ENCODE results near the gene PRSS37. TPM values are rescaled to one million over a fixed set of nuclear protein-coding genes. Genes with fewer than 3 reads are reported as not detected.

PRSS37 gene
- total RNA-seq (2014; rRNA removed; shearing (Covaris generic)) (not detected in 2 replicates), polyA plus RNA-seq (2016; fragmentation: Nextera tagmentation; extraction: Ambion mirVana) (not detected in 2 replicates)

GRCh38 chr7:141841385-141841784 is at the start of gene PRSS37:
Gene PRSS37 (minus strand): TSS chr7:141841485. CDS start chr7:141841049, 436 bp downstream.
- no peaks in the 10 kb centered on the region for H3K9me2 ChIP-seq (ENCODE audit: insufficient read depth)
- TF ChIP-seq EZH2phosphoT487 (IDR thresholded peaks at IDR 0.05; ENCODE audit: insufficient read depth, low read depth) (no peak), EZH2 (IDR thresholded peaks at IDR 0.05; ENCODE audit: insufficient read depth, poor library complexity, severe bottlenecking) (no peak)
- no peaks in the 10 kb centered on the region for H3K9me3 ChIP-seq (ENCODE audit: low read depth)
- H3K4me1 ChIP-seq (ENCODE audit: insufficient read depth): no peaks in the 10 kb centered on the region
- in situ Hi-C loops (cut with MboI): no loop called here
- H3K27me3 ChIP-seq (replicated peaks; ENCODE audit: insufficient read depth): no peaks in the 10 kb centered on the region
- H3K27ac ChIP-seq: no peak within 1 kb of the TSS
- H3K79me2 ChIP-seq (ENCODE audit: insufficient read depth): no peaks in the 10 kb centered on the region
- H2AFZ ChIP-seq: no peak within 1 kb of the TSS
- DNase-seq: no peak
- no peaks in the 10 kb centered on the region for H3F3A ChIP-seq (ENCODE audit: insufficient read depth)
- no peaks in the 10 kb centered on the region for H3K36me3 ChIP-seq (ENCODE audit: low read depth)
- H3K4me3 ChIP-seq: no peak within 1 kb of the TSS
- H4K20me1 ChIP-seq (ENCODE audit: insufficient read depth): no peaks in the 10 kb centered on the region
- no peak within 1 kb of the TSS for H3K9ac ChIP-seq
- no peak within 1 kb of the TSS for H3K4me2 ChIP-seq (ENCODE audit: unreplicated experiment)

- 63 to 70% methylated on average over 1 of the region's 1 CpG for WGBS, 2 experiments (ENCODE audit: low coverage in 1 of 2, low lambda C conversion rate in 2 of 2, missing lambda C conversion rate in 2 of 2)
- H3K9ac ChIP-seq: no peak overlapping the region
- H3K4me2 ChIP-seq (ENCODE audit: unreplicated experiment): no peak overlapping the region
- no peaks in the 10 kb centered on the region for H3K79me2 ChIP-seq (ENCODE audit: insufficient read depth)
- H4K20me1 ChIP-seq (ENCODE audit: insufficient read depth): no peaks in the 10 kb centered on the region
- H3K4me1 ChIP-seq (ENCODE audit: insufficient read depth): no peaks in the 10 kb centered on the region
- no peaks in the 10 kb centered on the region for H3F3A ChIP-seq (ENCODE audit: insufficient read depth)
- no peaks in the 10 kb centered on the region for H3K9me3 ChIP-seq (ENCODE audit: low read depth)
- no peaks in the 10 kb centered on the region for H3K9me2 ChIP-seq (ENCODE audit: insufficient read depth)
- no peaks in the 10 kb centered on the region for H3K36me3 ChIP-seq (ENCODE audit: low read depth)
- no peak overlapping the region for H3K4me3 ChIP-seq
- no peak for DNase-seq
- no peak for TF ChIP-seq EZH2phosphoT487 (IDR thresholded peaks at IDR 0.05; ENCODE audit: insufficient read depth, low read depth)
- TF ChIP-seq EZH2 (IDR thresholded peaks at IDR 0.05; ENCODE audit: insufficient read depth, poor library complexity, severe bottlenecking): no peak
- H3K27ac ChIP-seq: no peak overlapping the region
- no peaks in the 10 kb centered on the region for H3K27me3 ChIP-seq (replicated peaks; ENCODE audit: insufficient read depth)
- in situ Hi-C loops (cut with MboI): no loop called here
- no peak overlapping the region for H2AFZ ChIP-seq
Measured at GRCh38 chr7:141889321-141889720, 48.0 kb upstream of the PRSS37 start.

GRCh38 chr7:141884539-141885225 is 43.4 kb upstream of the PRSS37 start:
- no peaks in the 10 kb centered on the region for H3K27me3 ChIP-seq (replicated peaks; ENCODE audit: insufficient read depth)

GRCh38 chr7:141880960-141881359 is 39.7 kb upstream of the PRSS37 start:
- in situ Hi-C loops (cut with MboI): no loop called here
- Histone ChIP-seq H3K4me2 (ENCODE audit: unreplicated experiment) (no peak overlapping the region), H3K9me2 (ENCODE audit: insufficient read depth) (no peaks in the 10 kb centered on the region), H3K4me3 (no peak overlapping the region), H2AFZ (no peak overlapping the region), H3K9ac (no peak overlapping the region), H3K27ac (no peak overlapping the region), H3F3A (ENCODE audit: insufficient read depth) (no peaks in the 10 kb centered on the region), H3K4me1 (ENCODE audit: insufficient read depth) (no peaks in the 10 kb centered on the region), H3K79me2 (ENCODE audit: insufficient read depth) (no peaks in the 10 kb centered on the region), H3K9me3 (ENCODE audit: low read depth) (no peaks in the 10 kb centered on the region), H3K27me3 (replicated peaks; ENCODE audit: insufficient read depth) (no peaks in the 10 kb centered on the region), H4K20me1 (ENCODE audit: insufficient read depth) (no peaks in the 10 kb centered on the region), H3K36me3 (ENCODE audit: low read depth) (no peaks in the 10 kb centered on the region)
- WGBS, 2 experiments (ENCODE audit: low coverage in 1 of 2, low lambda C conversion rate in 2 of 2, missing lambda C conversion rate in 2 of 2): 41 to 44% methylated on average over 5 of the region's 5 CpGs
- TF ChIP-seq EZH2phosphoT487 (IDR thresholded peaks at IDR 0.05; ENCODE audit: insufficient read depth, low read depth): no peak
- no peak for TF ChIP-seq EZH2 (IDR thresholded peaks at IDR 0.05; ENCODE audit: insufficient read depth, poor library complexity, severe bottlenecking)
- DNase-seq: no peak

More at GRCh38 chr7:141884539-141885225, 43.4 kb upstream of the PRSS37 start:
- no peak overlapping the region for H3K9ac ChIP-seq
- WGBS, 2 experiments (ENCODE audit: low coverage in 1 of 2, low lambda C conversion rate in 2 of 2, missing lambda C conversion rate in 2 of 2): 38 to 58% methylated on average over 5 of the region's 5 CpGs
- no peak for DNase-seq
- in situ Hi-C loops (cut with MboI): no loop called here
- no peaks in the 10 kb centered on the region for H3K9me2 ChIP-seq (ENCODE audit: insufficient read depth)
- H2AFZ ChIP-seq: no peak overlapping the region
- H4K20me1 ChIP-seq (ENCODE audit: insufficient read depth): no peaks in the 10 kb centered on the region
- H3K27ac ChIP-seq: no peak overlapping the region
- no peak overlapping the region for H3K4me2 ChIP-seq (ENCODE audit: unreplicated experiment)
- H3K9me3 ChIP-seq (ENCODE audit: low read depth): no peaks in the 10 kb centered on the region
- H3K36me3 ChIP-seq (ENCODE audit: low read depth): no peaks in the 10 kb centered on the region
- no peaks in the 10 kb centered on the region for H3K4me1 ChIP-seq (ENCODE audit: insufficient read depth)
- no peaks in the 10 kb centered on the region for H3F3A ChIP-seq (ENCODE audit: insufficient read depth)
- TF ChIP-seq EZH2 (IDR thresholded peaks at IDR 0.05; ENCODE audit: insufficient read depth, poor library complexity, severe bottlenecking) (no peak), EZH2phosphoT487 (IDR thresholded peaks at IDR 0.05; ENCODE audit: insufficient read depth, low read depth) (no peak)
- H3K4me3 ChIP-seq: no peak overlapping the region
- no peaks in the 10 kb centered on the region for H3K79me2 ChIP-seq (ENCODE audit: insufficient read depth)
